HG03280 (cell line): ENCODE results near the gene KRTAP24-1.

Source experiments
- ATAC-seq: cut with Tn5 transposase; IDR thresholded peaks from one replicate; pipeline ENCODE4 v1.9.1; 2021; ENCODE audit warnings: mild to moderate bottlenecking, moderate library complexity; ENCODE audit not compliant: unreplicated experiment

The KRTAP24-1 gene

DNA sequence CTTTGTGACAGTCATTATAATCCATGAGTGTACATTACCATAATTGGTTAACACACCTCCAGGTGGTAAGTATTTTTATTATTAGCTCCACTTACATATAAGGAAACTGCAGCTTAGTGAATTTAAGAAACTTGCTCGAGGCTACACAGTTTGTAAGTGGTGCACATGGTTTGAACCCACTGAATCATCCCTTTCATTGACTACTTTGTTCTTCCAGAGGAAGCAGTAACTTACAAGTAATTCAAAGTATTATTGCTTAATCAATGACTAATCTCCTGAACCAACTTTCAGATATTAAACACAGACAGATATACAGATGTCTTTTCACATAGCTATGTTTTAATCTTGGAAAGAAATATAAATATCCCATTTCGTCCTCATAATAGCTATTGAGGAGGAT lies 48.1 kb downstream of the KRTAP24-1 start:
- ATAC-seq = no peak

- no peak for ATAC-seq
Measured at GRCh38 chr21:30234050-30234449, 48.7 kb downstream of the KRTAP24-1 start.

GRCh38 chr21:30233228-30234020 lies 49.3 kb downstream of the KRTAP24-1 start:
- no peak for ATAC-seq

GRCh38 chr21:30232011-30232410 lies 50.7 kb downstream of the KRTAP24-1 start:
- ATAC-seq = no peak
